Right renal pelvis (tissue), 4 donors: ENCODE measurements around the gene RRAGD. TPM values are rescaled to one million over a fixed set of nuclear protein-coding genes. Genes with fewer than 3 reads are reported as not detected.

ENCODE experiments used
- DNase-seq, 4 donors: peaks; one replicate each; pipeline ENCODE4 v3.0.0-alpha.2; 2013; ENCODE audit warnings: low read depth in 4 of 4, low spot score in 3 of 4, missing footprints in 1 of 4
- polyA plus RNA-seq, 4 donors: library from polyadenylated mRNA; unstranded; fragments of 120-200 nt; gene quantifications; one replicate each; pipeline ENCODE4 v1.2.1, GENCODE V29; 2013; ENCODE audit not compliant: insufficient read length in 4 of 4

RRAGD gene
- 10 to 100 TPM; 30.8 to 43.0 (median 36.1) TPM for polyA plus RNA-seq

GRCh38 chr6:89412071-89413005, at the start of gene RRAGD:
Gene RRAGD (minus strand): TSS chr6:89412273. CDS start chr6:89411993, 280 bp downstream.
- peak in 1 of 4 donors; percentile 41 for DNase-seq

GRCh38 chr6:89460713-89461112, 48.6 kb upstream of the RRAGD start:
- no peak for DNase-seq

GRCh38 chr6:89459501-89459900, 47.4 kb upstream of the RRAGD start:
- no peak for DNase-seq

- DNase-seq, result no peak
Observed at GRCh38 chr6:89458704-89459103, 46.6 kb upstream of the RRAGD start.

- no peak for DNase-seq
Observed at GRCh38 chr6:89454300-89454699, 42.2 kb upstream of the RRAGD start.

GRCh38 chr6:89452281-89452680, 40.2 kb upstream of the RRAGD start:
- no peak for DNase-seq

GRCh38 chr6:89449193-89449592, 37.1 kb upstream of the RRAGD start:
- no peak for DNase-seq

- DNase-seq, result no peak
Observed at GRCh38 chr6:89443658-89444057, 31.6 kb upstream of the RRAGD start.

GRCh38 chr6:89440200-89440599, 28.1 kb upstream of the RRAGD start:
- no peak for DNase-seq

GRCh38 chr6:89439014-89439413, 26.9 kb upstream of the RRAGD start:
- no peak for DNase-seq

- DNase-seq, result no peak
Observed at GRCh38 chr6:89438248-89438647, 26.2 kb upstream of the RRAGD start.

- DNase-seq, result no peak
Observed at GRCh38 chr6:89436226-89436625, 24.2 kb upstream of the RRAGD start.

- no peak for DNase-seq
Observed at GRCh38 chr6:89434954-89435353, 22.9 kb upstream of the RRAGD start.

GRCh38 chr6:89434150-89434499, 22.1 kb upstream of the RRAGD start:
- no peak for DNase-seq

GRCh38 chr6:89433252-89434149, 21.4 kb upstream of the RRAGD start:
- peak in 1 of 4 donors; percentile 32 for DNase-seq

- peak in 1 of 4 donors; percentile 70 for DNase-seq
Observed at GRCh38 chr6:89432875-89433251, 20.8 kb upstream of the RRAGD start, which contains the start of gene ANKRD6. Gene ANKRD6 (plus strand): TSS chr6:89433152. CDS start chr6:89566977, 133,825 bp downstream.

- DNase-seq, result no peak
Observed at GRCh38 chr6:89430201-89430962, 18.3 kb upstream of the RRAGD start.

GRCh38 chr6:89416796-89417195, 4.7 kb upstream of the RRAGD start:
- no peak for DNase-seq

GRCh38 chr6:89415185-89415584, 3.1 kb upstream of the RRAGD start:
- no peak for DNase-seq

- DNase-seq, result no peak
Observed at GRCh38 chr6:89414215-89414614, 2.1 kb upstream of the RRAGD start.

GRCh38 chr6:89413006-89413400, 930 bp upstream of the RRAGD start:
- DNase-seq, result no peak
